Type B pancreatic cell (in vitro differentiated cells): ENCODE data around the gene AASDH. TPM values are rescaled to one million over a fixed set of nuclear protein-coding genes. Genes with fewer than 3 reads are reported as not detected.
A peak's percentile ranks its signal among the peaks of the same experiment; 100 is the strongest.

ENCODE experiments used
- DNase-seq: peaks from one replicate; pipeline ENCODE4 v3.0.0; 2021; ENCODE audit warnings: mixed read lengths; ENCODE audit not compliant: unreplicated experiment; ENCODE audit errors: extremely low spot score
- H3K27ac Mint-ChIP-seq: 2 replicates; pipeline ENCODE4 v1.8.0; 2021; ENCODE audit warnings: mild to moderate bottlenecking, mixed read lengths
- H3K27me3 Mint-ChIP-seq: 2 replicates; pipeline ENCODE4 v1.8.0; 2021; ENCODE audit warnings: mixed read lengths
- H3K36me3 Mint-ChIP-seq: 2 replicates; pipeline ENCODE4 v1.8.0; 2021; ENCODE audit warnings: mixed read lengths
- H3K4me1 Mint-ChIP-seq: one replicate; pipeline ENCODE4 v1.8.0; 2021; ENCODE audit warnings: mixed read lengths; ENCODE audit not compliant: unreplicated experiment
- H3K4me3 Mint-ChIP-seq: 2 replicates; pipeline ENCODE4 v1.8.0; 2021; ENCODE audit warnings: mild to moderate bottlenecking, mixed read lengths
- H3K9me3 Mint-ChIP-seq: 2 replicates; pipeline ENCODE4 v1.8.0; 2021; ENCODE audit warnings: mixed read lengths
- total RNA-seq: library from RNA; stranded (reverse); gene quantifications from 2 replicates; pipeline ENCODE4 v1.2.1, GENCODE V29; 2021; ENCODE audit warnings: low replicate concordance
- TF ChIP-seq, protein P1 (sequence below): fragments of 200-600 bp; sonication (generic); conservative IDR thresholded peaks from 2 replicates; pipeline ENCODE4 v1.5.0; 2021; ENCODE audit warnings: antibody characterized with exemption, mild to moderate bottlenecking

AASDH gene
- total RNA-seq, 1 donor from 2014 or later, result 19.2 TPM

DNA sequence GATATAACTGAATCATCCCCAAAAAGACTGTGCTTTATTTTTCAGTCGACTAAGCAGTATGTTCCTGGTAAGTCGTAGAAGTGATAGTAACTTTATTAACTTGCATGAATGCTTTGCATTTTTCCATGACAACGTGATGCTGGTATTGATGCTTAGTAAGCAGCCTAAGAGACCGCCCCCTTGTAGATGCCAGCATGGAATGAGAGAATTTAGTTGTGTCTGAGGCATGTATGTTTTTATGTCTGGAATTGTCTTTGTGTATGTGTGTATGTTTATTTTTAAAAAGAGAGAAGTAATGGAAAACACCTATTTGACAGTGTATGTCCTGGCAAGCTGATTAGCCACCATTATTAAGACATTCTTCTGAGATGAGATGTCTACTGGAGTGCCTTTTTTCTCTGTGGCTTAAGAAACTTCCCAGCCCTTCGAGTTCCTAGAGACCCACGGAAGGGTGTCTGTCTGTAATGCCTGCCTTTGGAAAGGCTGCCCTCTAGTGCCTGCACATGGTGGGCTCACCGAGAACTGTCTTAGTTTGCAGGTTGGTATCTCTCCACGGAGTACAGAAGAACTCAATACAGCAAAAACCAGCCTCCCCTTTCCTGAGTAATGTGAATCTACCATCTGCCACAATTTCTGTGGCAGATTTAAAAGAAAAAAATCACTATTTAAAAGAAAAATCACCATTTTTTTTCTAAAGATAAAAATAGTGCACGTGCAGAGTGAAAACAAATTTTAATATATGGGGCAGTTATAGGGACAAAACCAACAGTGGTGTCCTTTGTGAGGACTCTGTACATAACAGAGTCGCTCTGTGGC lies 85.9 kb downstream of the AASDH start:
- Mint-ChIP-seq H3K4me3 (peak overlapping the region; percentile 2), H3K27me3 (no peaks in the 10 kb centered on the region), H3K36me3 (peaks cover 4% of the 10 kb centered on the region), H3K4me1 (peaks cover 25% of the 10 kb centered on the region), H3K9me3 (no peaks in the 10 kb centered on the region), H3K27ac (peak overlapping the region; percentile 78)
- TF ChIP-seq, protein P1, sequence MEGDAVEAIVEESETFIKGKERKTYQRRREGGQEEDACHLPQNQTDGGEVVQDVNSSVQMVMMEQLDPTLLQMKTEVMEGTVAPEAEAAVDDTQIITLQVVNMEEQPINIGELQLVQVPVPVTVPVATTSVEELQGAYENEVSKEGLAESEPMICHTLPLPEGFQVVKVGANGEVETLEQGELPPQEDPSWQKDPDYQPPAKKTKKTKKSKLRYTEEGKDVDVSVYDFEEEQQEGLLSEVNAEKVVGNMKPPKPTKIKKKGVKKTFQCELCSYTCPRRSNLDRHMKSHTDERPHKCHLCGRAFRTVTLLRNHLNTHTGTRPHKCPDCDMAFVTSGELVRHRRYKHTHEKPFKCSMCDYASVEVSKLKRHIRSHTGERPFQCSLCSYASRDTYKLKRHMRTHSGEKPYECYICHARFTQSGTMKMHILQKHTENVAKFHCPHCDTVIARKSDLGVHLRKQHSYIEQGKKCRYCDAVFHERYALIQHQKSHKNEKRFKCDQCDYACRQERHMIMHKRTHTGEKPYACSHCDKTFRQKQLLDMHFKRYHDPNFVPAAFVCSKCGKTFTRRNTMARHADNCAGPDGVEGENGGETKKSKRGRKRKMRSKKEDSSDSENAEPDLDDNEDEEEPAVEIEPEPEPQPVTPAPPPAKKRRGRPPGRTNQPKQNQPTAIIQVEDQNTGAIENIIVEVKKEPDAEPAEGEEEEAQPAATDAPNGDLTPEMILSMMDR, result peak; percentile 96
- no peak for DNase-seq

DNA sequence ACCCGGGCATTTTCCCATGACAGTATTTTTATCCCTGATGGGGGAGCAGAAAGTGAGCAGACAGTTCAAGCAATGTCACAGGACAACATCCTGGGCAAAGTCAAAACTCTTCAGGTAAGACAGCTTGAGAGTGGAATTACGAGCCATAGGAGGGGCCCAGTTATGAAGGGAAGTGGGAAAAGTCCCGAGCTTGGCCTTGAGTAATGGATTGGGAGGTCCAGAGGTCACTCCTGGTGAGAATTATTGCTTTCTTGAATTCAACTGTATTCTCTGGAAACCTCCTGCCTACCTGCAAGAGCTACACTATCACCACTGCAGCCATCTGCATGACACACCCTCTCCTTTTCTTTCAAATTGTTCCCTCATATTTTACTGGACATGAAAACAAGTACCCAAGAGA lies 89.1 kb downstream of the AASDH start:
- Mint-ChIP-seq H3K4me3 (no peak overlapping the region), H3K27me3 (no peaks in the 10 kb centered on the region), H3K36me3 (peaks cover under 1% of the 10 kb centered on the region), H3K4me1 (peaks cover 21% of the 10 kb centered on the region), H3K9me3 (peaks cover under 1% of the 10 kb centered on the region), H3K27ac (no peak overlapping the region)
- TF ChIP-seq, protein P1, result no peak
- no peak for DNase-seq

DNA sequence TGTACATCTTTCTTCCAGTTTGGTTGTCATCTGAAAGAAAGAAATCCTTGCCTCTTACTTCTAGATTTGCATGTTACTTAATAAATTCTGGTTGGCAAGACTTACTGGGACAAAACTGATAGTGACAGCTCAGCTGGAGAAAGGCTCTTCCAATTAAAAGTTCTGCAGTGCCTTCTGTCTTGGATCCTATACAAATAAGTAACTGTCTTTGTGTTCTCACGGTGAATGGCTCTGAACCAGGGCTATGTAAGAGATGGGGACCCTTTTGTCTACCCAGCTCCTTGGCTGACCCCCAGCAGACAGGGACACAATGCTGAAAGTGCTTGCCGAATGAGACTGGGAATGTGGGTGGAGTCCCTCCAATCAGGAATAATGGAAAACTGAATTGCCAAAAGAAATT lies 89.5 kb downstream of the AASDH start:
- Mint-ChIP-seq H3K27me3 (no peaks in the 10 kb centered on the region), H3K4me3 (no peak overlapping the region), H3K4me1 (peaks cover 21% of the 10 kb centered on the region), H3K9me3 (peaks cover 5% of the 10 kb centered on the region), H3K27ac (no peak overlapping the region), H3K36me3 (peaks cover 5% of the 10 kb centered on the region)
- TF ChIP-seq, protein P1, result no peak
- no peak for DNase-seq

DNA sequence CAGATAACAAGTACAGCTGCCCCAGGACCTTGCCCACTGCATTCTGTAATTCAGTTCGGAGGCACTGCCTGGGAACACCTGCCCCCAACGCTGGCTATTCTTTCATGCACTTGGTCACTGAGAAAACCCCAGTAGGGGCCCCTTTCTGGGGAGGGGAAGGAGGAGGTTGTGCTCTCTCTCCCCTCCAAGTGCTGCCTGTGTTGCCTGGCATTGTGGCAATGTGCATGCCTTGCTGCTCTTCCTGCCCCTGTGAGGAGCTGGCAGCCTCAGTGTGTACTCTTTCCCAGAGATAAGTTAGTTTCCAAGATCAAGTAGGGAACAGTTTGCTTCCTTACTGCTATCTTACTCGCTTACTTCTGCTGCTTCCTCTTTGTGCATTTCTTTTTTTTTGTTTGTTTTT lies 90.8 kb downstream of the AASDH start:
- peaks cover 13% of the 10 kb centered on the region for H3K4me1 Mint-ChIP-seq
- H3K27ac Mint-ChIP-seq, result no peak overlapping the region
- no peak for DNase-seq
- no peaks in the 10 kb centered on the region for H3K27me3 Mint-ChIP-seq
- TF ChIP-seq, protein P1, result no peak
- peaks cover 6% of the 10 kb centered on the region for H3K9me3 Mint-ChIP-seq
- no peak overlapping the region for H3K4me3 Mint-ChIP-seq
- peaks cover 7% of the 10 kb centered on the region for H3K36me3 Mint-ChIP-seq

DNA sequence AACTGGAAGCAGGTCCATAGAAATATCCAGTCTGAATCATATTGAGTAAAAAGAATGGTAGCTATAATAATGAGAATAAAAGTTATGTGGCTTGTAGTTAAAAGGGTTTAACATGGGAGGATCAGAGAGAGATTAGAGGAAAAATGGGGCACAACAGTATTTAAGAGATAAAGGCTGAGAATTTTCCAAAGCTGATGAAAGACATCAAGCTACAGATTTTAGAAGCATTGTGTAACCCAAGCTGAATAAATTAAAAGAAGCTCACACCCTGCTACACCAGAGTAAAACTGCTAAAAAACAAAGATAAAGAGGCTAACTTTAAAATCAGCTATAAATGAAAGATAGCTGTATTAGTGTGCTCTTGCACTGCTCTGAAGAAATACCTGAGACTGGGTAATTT lies 94.2 kb downstream of the AASDH start:
- Mint-ChIP-seq H3K9me3 (peaks cover 6% of the 10 kb centered on the region), H3K4me1 (peaks cover 15% of the 10 kb centered on the region), H3K27ac (no peak overlapping the region), H3K4me3 (no peak overlapping the region), H3K36me3 (peaks cover 9% of the 10 kb centered on the region), H3K27me3 (no peaks in the 10 kb centered on the region)
- DNase-seq, result no peak
- TF ChIP-seq, protein P1, result no peak
